Loucy (cell line): Measurements from ENCODE around the gene SSH3.

Experiments
- H2AFZ ChIP-seq: fragments of 200-600 bp; sonication (generic); 2 replicates; pipeline ENCODE4 v1.6.0; 2016; ENCODE audit warnings: antibody characterized with exemption, mild to moderate bottlenecking, low read length, moderate library complexity
- H3F3A ChIP-seq: fragments of 200-600 bp; 2 replicates; pipeline ENCODE4 v1.6.0; 2016; ENCODE audit warnings: antibody characterized with exemption, low read depth, mild to moderate bottlenecking
- H3K27me3 ChIP-seq: fragments of 200-600 bp; sonication (generic); 2 replicates; pipeline ENCODE4 v1.6.1; 2014; ENCODE audit warnings: low read length, mild to moderate bottlenecking; ENCODE audit not compliant: insufficient read depth, poor library complexity, severe bottlenecking
- H3K36me3 ChIP-seq: fragments of 200-600 bp; sonication (generic); 2 replicates; pipeline ENCODE4 v1.6.1; 2016; ENCODE audit warnings: low read length; ENCODE audit not compliant: insufficient read depth
- H3K4me1 ChIP-seq: fragments of 200-600 bp; sonication (generic); 2 replicates; pipeline ENCODE4 v1.5.1; 2014; ENCODE audit warnings: low read length, mild to moderate bottlenecking; ENCODE audit not compliant: insufficient read depth, poor library complexity, severe bottlenecking
- H3K4me2 ChIP-seq: fragments of 200-600 bp; sonication (generic); 2 replicates; pipeline ENCODE4 v1.6.0; 2014; ENCODE audit warnings: antibody characterized with exemption, low read length, low read depth, mild to moderate bottlenecking; ENCODE audit not compliant: poor library complexity, severe bottlenecking
- H3K4me3 ChIP-seq: fragments of 200-600 bp; sonication (generic); 2 replicates; pipeline ENCODE4 v1.5.1; 2014; ENCODE audit warnings: low read length, mild to moderate bottlenecking, mixed read lengths; ENCODE audit not compliant: poor library complexity, severe bottlenecking
- H3K79me2 ChIP-seq: fragments of 200-600 bp; sonication (generic); 2 replicates; pipeline ENCODE4 v1.6.1; 2014; ENCODE audit warnings: low read length; ENCODE audit not compliant: insufficient read depth
- H3K9ac ChIP-seq: fragments of 200-600 bp; sonication (generic); 2 replicates; pipeline ENCODE4 v1.6.0; 2014; ENCODE audit warnings: mild to moderate bottlenecking, low read depth, low read length, moderate library complexity; ENCODE audit not compliant: poor library complexity, severe bottlenecking
- H3K9me2 ChIP-seq: fragments of 200-600 bp; sonication (generic); replicated peaks from 2 replicates; pipeline ENCODE4 v1.6.1; 2016; ENCODE audit warnings: low read depth, low read length, mixed read lengths
- H3K9me3 ChIP-seq: fragments of 200-600 bp; sonication (generic); 2 replicates; pipeline ENCODE4 v1.6.1; 2014; ENCODE audit warnings: mild to moderate bottlenecking, antibody characterized with exemption, low read length, low read depth; ENCODE audit not compliant: insufficient read depth
- H4K20me1 ChIP-seq: fragments of 200-600 bp; sonication (generic); 2 replicates; pipeline ENCODE4 v1.6.0; 2014; ENCODE audit warnings: antibody characterized with exemption, low read length, mild to moderate bottlenecking; ENCODE audit not compliant: insufficient read depth, poor library complexity, severe bottlenecking
- EZH2phosphoT487 ChIP-seq: fragments of 200-600 bp; IDR thresholded peaks from 2 replicates; pipeline ENCODE4 v1.6.1; 2018; ENCODE audit warnings: antibody characterized with exemption, mild to moderate bottlenecking, moderate library complexity, borderline replicate concordance
- TF ChIP-seq, protein P1 (sequence below): fragments of 200-600 bp; sonication (generic); conservative IDR thresholded peaks from 2 replicates; pipeline ENCODE4 v1.5.1; 2014; ENCODE audit warnings: mild to moderate bottlenecking, antibody characterized with exemption, low read length

The SSH3 gene

GRCh38 chr11:67322049-67322448 lies 18.7 kb downstream of the SSH3 start:
- H3K36me3 ChIP-seq: no peaks in the 10 kb centered on the region
- H3K27me3 ChIP-seq: no peaks in the 10 kb centered on the region
- H3K79me2 ChIP-seq: no peaks in the 10 kb centered on the region
- TF ChIP-seq, protein P1, sequence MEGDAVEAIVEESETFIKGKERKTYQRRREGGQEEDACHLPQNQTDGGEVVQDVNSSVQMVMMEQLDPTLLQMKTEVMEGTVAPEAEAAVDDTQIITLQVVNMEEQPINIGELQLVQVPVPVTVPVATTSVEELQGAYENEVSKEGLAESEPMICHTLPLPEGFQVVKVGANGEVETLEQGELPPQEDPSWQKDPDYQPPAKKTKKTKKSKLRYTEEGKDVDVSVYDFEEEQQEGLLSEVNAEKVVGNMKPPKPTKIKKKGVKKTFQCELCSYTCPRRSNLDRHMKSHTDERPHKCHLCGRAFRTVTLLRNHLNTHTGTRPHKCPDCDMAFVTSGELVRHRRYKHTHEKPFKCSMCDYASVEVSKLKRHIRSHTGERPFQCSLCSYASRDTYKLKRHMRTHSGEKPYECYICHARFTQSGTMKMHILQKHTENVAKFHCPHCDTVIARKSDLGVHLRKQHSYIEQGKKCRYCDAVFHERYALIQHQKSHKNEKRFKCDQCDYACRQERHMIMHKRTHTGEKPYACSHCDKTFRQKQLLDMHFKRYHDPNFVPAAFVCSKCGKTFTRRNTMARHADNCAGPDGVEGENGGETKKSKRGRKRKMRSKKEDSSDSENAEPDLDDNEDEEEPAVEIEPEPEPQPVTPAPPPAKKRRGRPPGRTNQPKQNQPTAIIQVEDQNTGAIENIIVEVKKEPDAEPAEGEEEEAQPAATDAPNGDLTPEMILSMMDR: no peak
- TF ChIP-seq EZH2phosphoT487: no peak
- H2AFZ ChIP-seq: no peak overlapping the region
- H3K4me1 ChIP-seq: peaks cover 9% of the 10 kb centered on the region
- no peaks in the 10 kb centered on the region for H3K9me3 ChIP-seq
- no peaks in the 10 kb centered on the region for H3K9me2 ChIP-seq
- no peaks in the 10 kb centered on the region for H3F3A ChIP-seq
- no peaks in the 10 kb centered on the region for H4K20me1 ChIP-seq
- H3K9ac ChIP-seq: no peak overlapping the region
- no peak overlapping the region for H3K4me3 ChIP-seq
- no peak overlapping the region for H3K4me2 ChIP-seq

- Histone ChIP-seq H3K79me2 (no peaks in the 10 kb centered on the region), H3K4me2 (no peak overlapping the region), H3K27me3 (no peaks in the 10 kb centered on the region), H2AFZ (no peak overlapping the region), H3K9ac (no peak overlapping the region), H3K4me1 (peaks cover 9% of the 10 kb centered on the region), H3K36me3 (no peaks in the 10 kb centered on the region), H3K4me3 (no peak overlapping the region), H3K9me2 (no peaks in the 10 kb centered on the region), H4K20me1 (no peaks in the 10 kb centered on the region), H3K9me3 (no peaks in the 10 kb centered on the region), H3F3A (no peaks in the 10 kb centered on the region)
- TF ChIP-seq, protein P1: no peak
- no peak for TF ChIP-seq EZH2phosphoT487
Observed at GRCh38 chr11:67323526-67323925, 20.2 kb downstream of the SSH3 start.

- Histone ChIP-seq H3K4me1 (no peaks in the 10 kb centered on the region), H3K36me3 (no peaks in the 10 kb centered on the region), H4K20me1 (no peaks in the 10 kb centered on the region), H3K9me2 (no peaks in the 10 kb centered on the region), H3K9me3 (no peaks in the 10 kb centered on the region), H2AFZ (no peak overlapping the region), H3K4me3 (no peak overlapping the region), H3K27me3 (no peaks in the 10 kb centered on the region), H3K4me2 (no peak overlapping the region), H3K79me2 (no peaks in the 10 kb centered on the region), H3F3A (no peaks in the 10 kb centered on the region), H3K9ac (no peak overlapping the region)
- TF ChIP-seq, protein P1: no peak
- TF ChIP-seq EZH2phosphoT487: no peak
Observed at GRCh38 chr11:67332081-67332691, 28.9 kb downstream of the SSH3 start.
